ENCODE data around the gene HOXD10. TPM values are rescaled to one million over a fixed set of nuclear protein-coding genes. Genes with fewer than 3 reads are reported as not detected.

The HOXD10 gene
- total and polyA plus RNA-seq, 2 of the 13 experiments (the other 11 are each of a cell fraction or from before 2014, with no cell fraction given), result not detected

DNA sequence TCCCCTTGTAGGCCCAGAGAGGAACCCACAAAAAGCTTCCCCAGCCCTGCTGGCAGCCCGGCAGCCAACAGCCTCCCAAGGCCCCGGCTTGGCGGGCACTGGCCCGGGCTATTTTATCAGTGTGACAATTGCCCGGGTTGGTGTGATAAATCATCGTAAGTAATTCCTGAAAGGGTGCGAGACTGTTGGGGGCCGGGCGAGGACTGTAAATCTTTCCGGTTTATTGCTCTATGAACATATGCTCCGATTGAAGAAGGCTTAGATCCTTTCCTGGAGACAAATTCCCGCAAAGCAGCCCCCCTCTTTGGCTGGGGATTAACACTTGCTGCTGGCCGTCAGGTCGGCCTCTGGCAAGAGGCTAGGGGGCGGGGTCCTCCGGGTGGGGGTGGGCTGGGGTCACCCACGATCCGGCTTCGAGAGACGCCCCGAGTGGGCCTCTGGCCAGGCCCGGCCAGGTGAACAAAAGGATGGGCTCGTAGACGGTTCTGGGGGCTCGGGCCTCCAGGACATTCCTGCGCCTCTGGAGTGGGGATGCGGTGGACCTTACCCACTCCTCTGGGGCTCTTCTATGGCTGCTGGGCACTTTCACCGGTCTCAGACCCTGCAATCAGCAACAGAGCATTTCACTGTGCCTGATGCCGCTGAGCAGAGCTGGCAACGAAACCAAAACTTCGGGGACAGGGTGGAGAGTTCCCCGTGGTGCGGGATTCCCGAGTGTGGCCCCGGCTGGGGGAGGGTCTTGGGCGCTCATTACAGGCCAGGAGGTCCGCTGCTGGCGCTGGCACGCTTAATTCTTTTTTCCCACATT lies 42.5 kb downstream of the HOXD10 start:
- Histone ChIP-seq H2AFZ (ENCODE audit: low read length) (no peak overlapping the region), H3K4me2 (ENCODE audit: low read depth, low read length) (peak overlapping the region; percentile 64), H3K4me3 (replicated peaks in 1 of 3; ENCODE audit: insufficient read depth in 1 of 3, low read depth in 2 of 3, low read length in 3 of 3) (peak overlapping the region in 2 of 3 experiments; percentile 29 to 61; a peak in 1 of 6 replicates), H3K27me3 (ENCODE audit: control insufficient read depth in 1 of 2, insufficient read depth in 2 of 2, low read length in 2 of 2) (peaks cover 14 to 98% of the 10 kb centered on the region in 2 experiments), H3K9me3 (ENCODE audit: low read length) (no peaks in the 10 kb centered on the region), H3K36me3 (replicated peaks in 1 of 2; ENCODE audit: control insufficient read depth in 1 of 2, insufficient read depth in 2 of 2, low read length in 2 of 2) (no peaks in the 10 kb centered on the region), H3K27ac (ENCODE audit: extremely low read length, insufficient read depth, low read length) (no peak overlapping the region), H3K4me1 (ENCODE audit: insufficient read depth, low read length) (peaks cover 52% of the 10 kb centered on the region), H3K79me2 (ENCODE audit: insufficient read depth, low read length) (no peaks in the 10 kb centered on the region), H3K9ac (ENCODE audit: insufficient read depth, low read depth, low read length) (no peak overlapping the region), H4K20me1 (ENCODE audit: insufficient read depth, low read length) (no peaks in the 10 kb centered on the region)
- peak; percentile 34 for ATAC-seq
- 0 out of 2 replicates have a peak, but pooled peaks have one; percentile 22 for TF ChIP-seq ZNF333 (CRISPR knock-in tag; IDR thresholded peaks at IDR 0.05; ENCODE audit: borderline replicate concordance)
- TF ChIP-seq, protein P1, sequence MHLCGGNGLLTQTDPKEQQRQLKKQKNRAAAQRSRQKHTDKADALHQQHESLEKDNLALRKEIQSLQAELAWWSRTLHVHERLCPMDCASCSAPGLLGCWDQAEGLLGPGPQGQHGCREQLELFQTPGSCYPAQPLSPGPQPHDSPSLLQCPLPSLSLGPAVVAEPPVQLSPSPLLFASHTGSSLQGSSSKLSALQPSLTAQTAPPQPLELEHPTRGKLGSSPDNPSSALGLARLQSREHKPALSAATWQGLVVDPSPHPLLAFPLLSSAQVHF (CRISPR knock-in tag; IDR thresholded peaks at IDR 0.05), result no peak
- WGBS (ENCODE audit: low lambda C conversion rate), result 20% methylated on average over 32 of the region's 39 CpGs
- CTCF ChIA-PET (ENCODE audit: low intra/inter-chr PET ratio, low total read pairs), result no interaction called here
- in situ Hi-C loops (cut with HindIII; ENCODE audit: extremely low pct_ligation_motif_present, low pct_unique_long_range_greater_than_20kb), result no loop called here
- no TSS peak for BruUV-seq (replicated peaks)
- no peak for FAIRE-seq
- DNase-seq (ENCODE audit: low spot score), result no peak
- intact Hi-C loops (cut with micrococcal nuclease; ENCODE audit: unreplicated experiment), result no loop called here
- POLR2A ChIA-PET, result no interaction called here

DNA sequence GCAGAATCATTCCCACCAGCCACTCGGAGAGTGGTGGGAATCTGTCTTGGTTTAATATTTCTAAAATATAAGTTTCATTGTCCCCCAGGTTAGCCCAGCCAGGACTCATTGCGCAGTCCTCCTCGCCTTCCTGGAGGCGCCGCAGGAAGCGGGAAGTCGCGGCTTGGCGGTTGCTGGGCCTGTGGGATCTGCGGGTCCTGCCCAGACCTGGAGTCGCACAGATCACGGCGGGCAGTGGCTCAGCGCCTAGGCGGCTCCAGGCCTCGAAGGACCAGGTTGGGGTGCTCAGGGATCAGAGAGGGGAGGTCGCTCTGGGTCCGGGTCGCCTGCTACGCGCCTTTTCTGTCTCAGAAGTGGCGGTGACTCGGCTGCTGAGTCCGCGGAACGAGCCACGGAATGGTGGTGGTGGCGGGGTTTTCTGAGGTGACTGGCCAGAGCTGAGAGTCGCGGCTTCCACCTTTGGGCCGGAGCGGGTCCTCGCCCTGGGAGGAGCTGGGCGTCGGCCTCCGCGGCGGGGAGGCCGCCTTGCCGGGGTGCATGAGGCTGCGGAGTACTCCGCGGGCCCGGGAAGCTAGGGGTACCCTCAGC lies 43.2 kb downstream of the HOXD10 start:
- no peak overlapping the region for H3K27ac ChIP-seq (ENCODE audit: extremely low read length, insufficient read depth, low read length)
- BruUV-seq (replicated peaks), result no TSS peak
- DNase-seq (ENCODE audit: low spot score) (no peak), ATAC-seq (peak; percentile 58), FAIRE-seq (no peak)
- in situ Hi-C loops (cut with HindIII; ENCODE audit: extremely low pct_ligation_motif_present, low pct_unique_long_range_greater_than_20kb) (no loop called here), intact Hi-C loops (cut with micrococcal nuclease; ENCODE audit: unreplicated experiment) (no loop called here)
- no peak overlapping the region for H2AFZ ChIP-seq (ENCODE audit: low read length)
- H3K4me1 ChIP-seq (ENCODE audit: insufficient read depth, low read length), result peaks cover 49% of the 10 kb centered on the region
- no peaks in the 10 kb centered on the region for H3K9me3 ChIP-seq (ENCODE audit: low read length)
- no peak overlapping the region for H3K9ac ChIP-seq (ENCODE audit: insufficient read depth, low read depth, low read length)
- H4K20me1 ChIP-seq (ENCODE audit: insufficient read depth, low read length), result no peaks in the 10 kb centered on the region
- peaks cover 17 to 98% of the 10 kb centered on the region in 2 experiments for H3K27me3 ChIP-seq (ENCODE audit: control insufficient read depth in 1 of 2, insufficient read depth in 2 of 2, low read length in 2 of 2)
- no peaks in the 10 kb centered on the region for H3K79me2 ChIP-seq (ENCODE audit: insufficient read depth, low read length)
- H3K36me3 ChIP-seq (replicated peaks in 1 of 2; ENCODE audit: control insufficient read depth in 1 of 2, insufficient read depth in 2 of 2, low read length in 2 of 2), result no peaks in the 10 kb centered on the region
- CTCF ChIA-PET (ENCODE audit: low intra/inter-chr PET ratio, low total read pairs), result no interaction called here
- POLR2A ChIA-PET, result no interaction called here
- peak overlapping the region; percentile 22 to 61 (median 29); a peak in 2 of 6 replicates for H3K4me3 ChIP-seq (replicated peaks in 1 of 3; ENCODE audit: insufficient read depth in 1 of 3, low read depth in 2 of 3, low read length in 3 of 3)
- H3K4me2 ChIP-seq (ENCODE audit: low read depth, low read length), result peak overlapping the region; percentile 64
- 11% methylated on average over 44 of the region's 44 CpGs for WGBS (ENCODE audit: low lambda C conversion rate)
- TF ChIP-seq, protein P2, sequence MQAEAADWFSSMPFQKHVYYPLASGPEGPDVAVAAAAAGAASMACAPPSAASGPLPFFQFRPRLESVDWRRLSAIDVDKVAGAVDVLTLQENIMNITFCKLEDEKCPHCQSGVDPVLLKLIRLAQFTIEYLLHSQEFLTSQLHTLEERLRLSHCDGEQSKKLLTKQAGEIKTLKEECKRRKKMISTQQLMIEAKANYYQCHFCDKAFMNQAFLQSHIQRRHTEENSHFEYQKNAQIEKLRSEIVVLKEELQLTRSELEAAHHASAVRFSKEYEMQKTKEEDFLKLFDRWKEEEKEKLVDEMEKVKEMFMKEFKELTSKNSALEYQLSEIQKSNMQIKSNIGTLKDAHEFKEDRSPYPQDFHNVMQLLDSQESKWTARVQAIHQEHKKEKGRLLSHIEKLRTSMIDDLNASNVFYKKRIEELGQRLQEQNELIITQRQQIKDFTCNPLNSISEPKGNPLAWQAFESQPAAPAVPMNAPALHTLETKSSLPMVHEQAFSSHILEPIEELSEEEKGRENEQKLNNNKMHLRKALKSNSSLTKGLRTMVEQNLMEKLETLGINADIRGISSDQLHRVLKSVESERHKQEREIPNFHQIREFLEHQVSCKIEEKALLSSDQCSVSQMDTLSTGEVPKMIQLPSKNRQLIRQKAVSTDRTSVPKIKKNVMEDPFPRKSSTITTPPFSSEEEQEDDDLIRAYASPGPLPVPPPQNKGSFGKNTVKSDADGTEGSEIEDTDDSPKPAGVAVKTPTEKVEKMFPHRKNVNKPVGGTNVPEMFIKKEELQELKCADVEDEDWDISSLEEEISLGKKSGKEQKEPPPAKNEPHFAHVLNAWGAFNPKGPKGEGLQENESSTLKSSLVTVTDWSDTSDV (CRISPR knock-in tag; IDR thresholded peaks at IDR 0.05), result 0 out of 2 replicates have a peak, but pooled peaks have one; percentile 74
- TF ChIP-seq ZNF747 (CRISPR knock-in tag; IDR thresholded peaks at IDR 0.05; ENCODE audit: borderline replicate concordance), result 0 out of 2 replicates have a peak, but pooled peaks have one; percentile 30
- TF ChIP-seq, protein P3, sequence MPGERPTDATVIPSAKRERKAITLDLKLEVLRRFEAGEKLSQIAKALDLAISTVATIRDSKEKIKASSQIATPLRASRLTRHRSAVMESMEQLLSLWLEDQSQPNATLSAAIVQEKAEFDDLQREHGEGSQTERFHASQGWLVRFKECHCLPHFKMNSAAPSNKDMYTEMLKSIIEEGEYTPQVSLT (CRISPR knock-in tag; IDR thresholded peaks at IDR 0.05; ENCODE audit: borderline replicate concordance, low read depth), result no peak
- TF ChIP-seq FOXO1 (CRISPR knock-in tag; IDR thresholded peaks at IDR 0.05), result no peak
- no peak for TF ChIP-seq XRCC5 (optimal IDR thresholded peaks at IDR 0.05; ENCODE audit: low read length)
- no peak for TF ChIP-seq KAT7 (CRISPR knock-in tag; IDR thresholded peaks at IDR 0.05; ENCODE audit: borderline replicate concordance)
- TF ChIP-seq SRY (CRISPR knock-in tag; IDR thresholded peaks at IDR 0.05), result peak; percentile 82; the same call in 1 of the 2 replicates
- TF ChIP-seq ZFY (CRISPR knock-in tag; IDR thresholded peaks at IDR 0.05), result peak; percentile 45; the same call in 1 of the 2 replicates
- TF ChIP-seq ZFYVE20 (CRISPR knock-in tag; IDR thresholded peaks at IDR 0.05; ENCODE audit: borderline replicate concordance, low read depth), result no peak
- TF ChIP-seq ZNF501 (CRISPR knock-in tag; IDR thresholded peaks at IDR 0.05), result peak; percentile 27; the same call in 1 of the 2 replicates

Data from HepG2 (cell line).